GM21619 (cell line): ENCODE measurements around the gene LRP3.
"Not testable (repeated sequence)": the region's sequence is repeated elsewhere in the genome, so short reads cannot be mapped to it uniquely, and the experiment has no call there.

Source experiments
- ATAC-seq: cut with Tn5 transposase; IDR thresholded peaks from one replicate; pipeline ENCODE4 v1.9.1; 2021; ENCODE audit not compliant: unreplicated experiment

The LRP3 gene

GRCh38 chr19:33215438-33216197 lies 21.5 kb downstream of the LRP3 start:
- ATAC-seq: no peak

- no peak for ATAC-seq
Observed at GRCh38 chr19:33216198-33216830, 22.2 kb downstream of the LRP3 start.

GRCh38 chr19:33217881-33218280 lies 23.8 kb downstream of the LRP3 start:
- no peak for ATAC-seq

- ATAC-seq: no peak
Observed at GRCh38 chr19:33219261-33219815, 25.2 kb downstream of the LRP3 start.

- no peak for ATAC-seq
Observed at GRCh38 chr19:33220115-33220514, 26.0 kb downstream of the LRP3 start.

GRCh38 chr19:33220735-33221134 lies 26.6 kb downstream of the LRP3 start:
- no peak for ATAC-seq

- ATAC-seq: no peak
Observed at GRCh38 chr19:33221638-33222037, 27.5 kb downstream of the LRP3 start.

- ATAC-seq: not testable (repeated sequence)
Observed at GRCh38 chr19:33222255-33222654, 28.1 kb downstream of the LRP3 start.

GRCh38 chr19:33224694-33225457 lies 30.7 kb downstream of the LRP3 start:
- ATAC-seq: no peak

- ATAC-seq: no peak
Observed at GRCh38 chr19:33225458-33225926, 31.4 kb downstream of the LRP3 start, which contains the start of gene SLC7A10. Gene SLC7A10 (minus strand): TSS chr19:33225850. CDS start chr19:33225703, 147 bp downstream.

- no peak for ATAC-seq
Observed at GRCh38 chr19:33226550-33227241, 32.6 kb downstream of the LRP3 start.

GRCh38 chr19:33227242-33227650 lies 33.1 kb downstream of the LRP3 start:
- ATAC-seq: no peak

- no peak for ATAC-seq
Observed at GRCh38 chr19:33227870-33228599, 33.9 kb downstream of the LRP3 start.

GRCh38 chr19:33229962-33230361 lies 35.8 kb downstream of the LRP3 start:
- no peak for ATAC-seq

- no peak for ATAC-seq
Observed at GRCh38 chr19:33231511-33231910, 37.4 kb downstream of the LRP3 start.

- ATAC-seq: no peak
Observed at GRCh38 chr19:33232656-33233055, 38.5 kb downstream of the LRP3 start.

GRCh38 chr19:33233056-33233873 lies 39.1 kb downstream of the LRP3 start:
- no peak for ATAC-seq

- no peak for ATAC-seq
Observed at GRCh38 chr19:33234092-33234491, 40.0 kb downstream of the LRP3 start.

GRCh38 chr19:33234736-33235135 lies 40.6 kb downstream of the LRP3 start:
- no peak for ATAC-seq
